DND-41 (cell line): ENCODE measurements around the gene NKAIN2.
"Not testable (repeated sequence)": the region's sequence is repeated elsewhere in the genome, so short reads cannot be mapped to it uniquely, and the experiment has no call there.

ENCODE experiments used
- ATAC-seq: fragments of 200-7000 bp; cut with Tn5 transposase; 3 replicates; pipeline ENCODE4 v1.9.1; 2021; ENCODE audit warnings: low read depth; ENCODE audit not compliant: insufficient read depth
- DNase-seq: peaks from one replicate; pipeline ENCODE4 v3.0.0-alpha.2; 2020
- H2AFZ ChIP-seq: 2 replicates; pipeline ENCODE4 v1.6.0; 2012; ENCODE audit warnings: low read depth, low read length
- H3K27ac ChIP-seq: 2 replicates; pipeline ENCODE4 v1.5.1; 2012; ENCODE audit warnings: low read length, inconsistent platforms
- H3K27me3 ChIP-seq: fragments of 200-600 bp; sonication (generic); 2 replicates; pipeline ENCODE4 v1.6.0; 2012; ENCODE audit warnings: low read length, mild to moderate bottlenecking, inconsistent platforms; ENCODE audit not compliant: insufficient read depth, poor library complexity
- H3K36me3 ChIP-seq: 2 replicates; pipeline ENCODE4 v1.5.1; 2012; ENCODE audit warnings: low read length, inconsistent platforms; ENCODE audit not compliant: insufficient read depth
- H3K4me1 ChIP-seq: 2 replicates; pipeline ENCODE4 v1.5.1; 2012; ENCODE audit warnings: mild to moderate bottlenecking, low read length; ENCODE audit not compliant: insufficient read depth
- H3K4me2 ChIP-seq: 2 replicates; pipeline ENCODE4 v1.6.0; 2012; ENCODE audit warnings: mild to moderate bottlenecking, moderate library complexity, low read length, inconsistent platforms; ENCODE audit not compliant: insufficient read depth
- H3K4me3 ChIP-seq, 2 experiments: fragments of 200-600 bp in 1 of 2; shearing (Covaris generic) in 1 of 2; 2 replicates each; pipeline ENCODE4 v1.5.1; 2012 to 2016; ENCODE audit warnings: inconsistent platforms in 2 of 2, low read length in 2 of 2, mild to moderate bottlenecking in 2 of 2, low read depth in 1 of 2, moderate library complexity in 1 of 2
- H3K79me2 ChIP-seq: 2 replicates; pipeline ENCODE4 v1.6.0; 2012; ENCODE audit warnings: low read length, inconsistent platforms; ENCODE audit not compliant: insufficient read depth
- H3K9ac ChIP-seq: 2 replicates; pipeline ENCODE4 v1.6.0; 2012; ENCODE audit warnings: low read depth, mild to moderate bottlenecking, inconsistent platforms, low read length, moderate library complexity
- H3K9me3 ChIP-seq: 2 replicates; pipeline ENCODE4 v1.5.1; 2012; ENCODE audit warnings: low read length, moderate library complexity, mild to moderate bottlenecking, inconsistent platforms; ENCODE audit not compliant: insufficient read depth, severe bottlenecking
- H4K20me1 ChIP-seq: 2 replicates; pipeline ENCODE4 v1.6.0; 2012; ENCODE audit warnings: low read length; ENCODE audit not compliant: insufficient read depth
- EZH2 ChIP-seq: IDR thresholded peaks from 3 replicates; pipeline ENCODE4 v1.6.1; 2012; ENCODE audit warnings: borderline replicate concordance, low read depth, mild to moderate bottlenecking, moderate library complexity, low read length, inconsistent platforms; ENCODE audit not compliant: severe bottlenecking
- TF ChIP-seq, protein P1 (sequence below): IDR thresholded peaks from 2 replicates; pipeline ENCODE4 v1.5.1; 2012; ENCODE audit warnings: borderline replicate concordance, low read length, moderate library complexity, mild to moderate bottlenecking; ENCODE audit not compliant: poor library complexity, severe bottlenecking; ENCODE audit errors: extremely low read depth

The NKAIN2 gene

DNA sequence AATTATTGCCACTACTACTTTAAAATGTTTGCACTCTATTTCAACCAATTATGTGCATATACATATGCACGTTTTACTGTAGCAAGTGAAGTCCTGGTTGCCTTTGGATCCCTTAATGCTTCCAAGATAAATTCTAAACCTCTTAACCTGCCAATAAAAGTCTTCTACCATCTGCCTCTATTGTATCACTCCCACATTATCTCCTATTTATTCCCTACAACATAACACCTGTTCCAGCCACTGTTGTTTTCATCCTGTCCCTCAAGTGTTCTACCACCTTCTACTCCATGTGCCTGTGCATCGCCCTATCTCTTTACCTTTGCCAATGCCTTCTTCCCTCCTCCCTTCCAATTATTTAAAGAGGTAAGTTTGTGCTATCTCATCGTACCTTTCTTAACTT, 659.6 kb downstream of the NKAIN2 start:
- H3K36me3 ChIP-seq = no peaks in the 10 kb centered on the region
- H3K27ac ChIP-seq = no peak overlapping the region
- no peaks in the 10 kb centered on the region for H3K4me1 ChIP-seq
- TF ChIP-seq, protein P1, sequence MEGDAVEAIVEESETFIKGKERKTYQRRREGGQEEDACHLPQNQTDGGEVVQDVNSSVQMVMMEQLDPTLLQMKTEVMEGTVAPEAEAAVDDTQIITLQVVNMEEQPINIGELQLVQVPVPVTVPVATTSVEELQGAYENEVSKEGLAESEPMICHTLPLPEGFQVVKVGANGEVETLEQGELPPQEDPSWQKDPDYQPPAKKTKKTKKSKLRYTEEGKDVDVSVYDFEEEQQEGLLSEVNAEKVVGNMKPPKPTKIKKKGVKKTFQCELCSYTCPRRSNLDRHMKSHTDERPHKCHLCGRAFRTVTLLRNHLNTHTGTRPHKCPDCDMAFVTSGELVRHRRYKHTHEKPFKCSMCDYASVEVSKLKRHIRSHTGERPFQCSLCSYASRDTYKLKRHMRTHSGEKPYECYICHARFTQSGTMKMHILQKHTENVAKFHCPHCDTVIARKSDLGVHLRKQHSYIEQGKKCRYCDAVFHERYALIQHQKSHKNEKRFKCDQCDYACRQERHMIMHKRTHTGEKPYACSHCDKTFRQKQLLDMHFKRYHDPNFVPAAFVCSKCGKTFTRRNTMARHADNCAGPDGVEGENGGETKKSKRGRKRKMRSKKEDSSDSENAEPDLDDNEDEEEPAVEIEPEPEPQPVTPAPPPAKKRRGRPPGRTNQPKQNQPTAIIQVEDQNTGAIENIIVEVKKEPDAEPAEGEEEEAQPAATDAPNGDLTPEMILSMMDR = no peak
- no peak for TF ChIP-seq EZH2
- H3K9me3 ChIP-seq = no peaks in the 10 kb centered on the region
- no peak overlapping the region for H3K4me2 ChIP-seq
- H4K20me1 ChIP-seq = no peaks in the 10 kb centered on the region
- no peak overlapping the region for H3K4me3 ChIP-seq
- H3K79me2 ChIP-seq = no peaks in the 10 kb centered on the region
- no peak overlapping the region for H3K9ac ChIP-seq
- no peak overlapping the region for H2AFZ ChIP-seq
- ATAC-seq (no peak), DNase-seq (no peak)
- H3K27me3 ChIP-seq = no peaks in the 10 kb centered on the region

DNA sequence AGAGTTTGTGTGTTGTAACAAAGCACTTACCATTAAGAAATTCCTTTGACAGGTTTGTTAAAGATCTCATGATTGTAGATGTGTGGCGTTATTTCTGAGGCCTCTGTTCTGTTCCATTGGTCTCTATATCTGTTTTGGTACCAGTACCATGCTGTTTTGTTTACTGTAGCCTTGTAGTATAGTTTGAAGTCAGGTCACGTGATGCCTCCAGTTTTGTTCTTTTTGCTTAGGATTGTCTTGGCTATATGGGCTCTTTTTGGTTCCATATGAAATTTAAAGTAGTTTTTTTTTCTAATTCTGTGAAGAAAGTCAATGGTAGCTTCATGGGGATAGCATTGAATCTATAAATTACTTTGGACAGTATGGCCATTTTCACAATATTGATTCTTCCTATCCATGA, 660.9 kb downstream of the NKAIN2 start:
- not testable (repeated sequence) for H3K36me3 ChIP-seq, H4K20me1 ChIP-seq, H3K4me2 ChIP-seq, H3K27ac ChIP-seq, H3K4me3 ChIP-seq, H3K9ac ChIP-seq, DNase-seq, H3K4me1 ChIP-seq, H3K79me2 ChIP-seq, H3K27me3 ChIP-seq, H2AFZ ChIP-seq, ATAC-seq, H3K9me3 ChIP-seq

DNA sequence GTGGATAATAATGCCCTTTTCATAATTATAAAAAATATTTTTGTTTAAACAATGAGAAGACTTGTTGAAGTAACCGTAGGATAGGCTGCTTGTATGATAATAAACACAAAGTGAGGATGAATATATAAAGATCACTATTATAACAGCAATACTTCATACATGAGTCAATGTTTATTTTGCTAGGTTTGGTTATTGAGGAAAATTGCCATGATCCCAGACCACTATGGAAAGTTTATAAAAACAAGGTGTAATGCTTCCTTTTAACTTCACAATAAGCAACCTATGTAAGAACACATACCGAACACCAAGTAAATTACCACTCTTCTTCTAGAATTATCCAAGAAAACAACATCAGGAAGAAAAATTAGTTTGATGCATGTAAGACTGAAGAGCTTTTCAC, 663.3 kb downstream of the NKAIN2 start:
- Histone ChIP-seq H3K36me3 (no peaks in the 10 kb centered on the region), H3K9ac (no peak overlapping the region), H3K9me3 (no peaks in the 10 kb centered on the region), H3K79me2 (no peaks in the 10 kb centered on the region), H3K4me3 (no peak overlapping the region), H3K4me1 (no peaks in the 10 kb centered on the region), H3K27me3 (no peaks in the 10 kb centered on the region), H4K20me1 (no peaks in the 10 kb centered on the region), H3K4me2 (no peak overlapping the region), H2AFZ (no peak overlapping the region), H3K27ac (no peak overlapping the region)
- no peak for DNase-seq
- no peak for ATAC-seq
- TF ChIP-seq, protein P1 = no peak
- TF ChIP-seq EZH2 = no peak

DNA sequence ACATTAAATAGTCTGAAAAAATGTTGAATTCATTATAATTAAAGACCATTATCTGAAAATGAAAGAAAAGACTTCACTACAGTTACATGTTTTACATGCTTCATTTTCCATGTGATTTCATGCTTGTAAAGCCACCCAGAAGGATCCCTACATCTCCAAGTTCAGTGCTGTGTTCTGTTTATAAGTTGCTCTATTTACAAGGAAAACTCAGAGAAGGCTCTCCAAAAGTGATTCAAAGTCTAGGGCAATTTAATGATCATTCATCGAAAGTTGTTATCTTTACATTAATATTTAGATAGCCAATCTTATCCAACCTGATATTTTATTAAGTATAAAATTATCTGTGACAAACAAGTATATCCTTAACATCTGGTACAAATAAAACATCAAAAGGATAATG, 663.7 kb downstream of the NKAIN2 start:
- no peak for ATAC-seq
- TF ChIP-seq EZH2 = no peak
- TF ChIP-seq, protein P1 = no peak
- DNase-seq = no peak
- Histone ChIP-seq H3K36me3 (no peaks in the 10 kb centered on the region), H3K9me3 (no peaks in the 10 kb centered on the region), H3K4me3 (no peak overlapping the region), H4K20me1 (no peaks in the 10 kb centered on the region), H2AFZ (no peak overlapping the region), H3K4me2 (no peak overlapping the region), H3K27ac (no peak overlapping the region), H3K27me3 (no peaks in the 10 kb centered on the region), H3K79me2 (no peaks in the 10 kb centered on the region), H3K9ac (no peak overlapping the region), H3K4me1 (no peaks in the 10 kb centered on the region)
